ENCODE measurements around the gene ACAP2.

Gene ACAP2

GRCh38 chr3:195259475-195260279, 183.1 kb downstream of the ACAP2 start:
- peak; percentile 78 to 82 for DNase-seq (ENCODE audit: low read depth in 2 of 2)

GRCh38 chr3:195259154-195259474, 183.7 kb downstream of the ACAP2 start:
- no peak for DNase-seq (ENCODE audit: low read depth in 2 of 2)

- DNase-seq (ENCODE audit: low read depth in 2 of 2): no peak
Observed at GRCh38 chr3:195258449-195259153, 184.2 kb downstream of the ACAP2 start.

- no peak for DNase-seq (ENCODE audit: low read depth in 2 of 2)
Observed at GRCh38 chr3:195257454-195258448, 185.1 kb downstream of the ACAP2 start.

- DNase-seq (ENCODE audit: low read depth in 2 of 2): no peak
Observed at GRCh38 chr3:195256639-195257453, 186.0 kb downstream of the ACAP2 start.

- DNase-seq (ENCODE audit: low read depth in 2 of 2): no peak
Observed at GRCh38 chr3:195255571-195256501, 187.0 kb downstream of the ACAP2 start.

GRCh38 chr3:195255176-195255500, 187.7 kb downstream of the ACAP2 start:
- no peak for DNase-seq (ENCODE audit: low read depth in 2 of 2)

GRCh38 chr3:195254454-195255175, 188.2 kb downstream of the ACAP2 start:
- no peak for DNase-seq (ENCODE audit: low read depth in 2 of 2)

- DNase-seq (ENCODE audit: low read depth in 2 of 2): no peak
Observed at GRCh38 chr3:195253923-195254432, 188.8 kb downstream of the ACAP2 start.

GRCh38 chr3:195251336-195252065, 191.3 kb downstream of the ACAP2 start:
- no peak for DNase-seq (ENCODE audit: low read depth in 2 of 2)

- DNase-seq (ENCODE audit: low read depth in 2 of 2): no peak
Observed at GRCh38 chr3:195250473-195251251, 192.2 kb downstream of the ACAP2 start.

GRCh38 chr3:195249858-195250464, 192.9 kb downstream of the ACAP2 start:
- no peak for DNase-seq (ENCODE audit: low read depth in 2 of 2)

- DNase-seq (ENCODE audit: low read depth in 2 of 2): no peak
Observed at GRCh38 chr3:195249057-195249770, 193.6 kb downstream of the ACAP2 start.

GRCh38 chr3:195248281-195248680, 194.5 kb downstream of the ACAP2 start:
- DNase-seq (ENCODE audit: low read depth in 2 of 2): no peak

- no peak for DNase-seq (ENCODE audit: low read depth in 2 of 2)
Observed at GRCh38 chr3:195247863-195248189, 195.0 kb downstream of the ACAP2 start.

- no peak for DNase-seq (ENCODE audit: low read depth in 2 of 2)
Observed at GRCh38 chr3:195247086-195247862, 195.5 kb downstream of the ACAP2 start.
